Heart right ventricle (tissue), 16 donors: ENCODE data around the gene SIRPD. TPM values are rescaled to one million over a fixed set of nuclear protein-coding genes. Genes with fewer than 3 reads are reported as not detected.
A peak's percentile ranks its signal among the peaks of the same experiment; 100 is the strongest.
"Not testable (repeated sequence)": the region's sequence is repeated elsewhere in the genome, so short reads cannot be mapped to it uniquely, and the experiment has no call there.

Experiments
- ATAC-seq, 8 donors: fragments of 200-7000 bp; cut with Tn5 transposase; one replicate each; pipeline ENCODE4 v1.9.1; 2020; ENCODE audit warnings: mild to moderate bottlenecking in 8 of 8, moderate library complexity in 8 of 8, moderate number of reproducible peaks in 1 of 8
- DNase-seq, 2 donors: peaks; one replicate each; pipeline ENCODE4 v3.0.0-alpha.2; 2020
- H3K27ac ChIP-seq, 10 donors: fragments of 200-600 bp; sonication (generic) in 2 of 10; one replicate each; pipeline versions ENCODE4 v1.5.0 to v1.8.0; 2020 to 2022; ENCODE audit warnings: mild to moderate bottlenecking in 3 of 10
- H3K27me3 ChIP-seq, 7 donors: fragments of 200-600 bp; one replicate each; pipeline ENCODE4 v1.8.0; 2021 to 2022; ENCODE audit warnings: mild to moderate bottlenecking in 2 of 7
- H3K36me3 ChIP-seq, 9 donors: fragments of 200-600 bp; sonication (generic) in 1 of 9; one replicate each; pipeline versions ENCODE4 v1.5.0 to v1.8.0; 2020 to 2022; ENCODE audit warnings: mild to moderate bottlenecking in 2 of 9
- H3K4me1 ChIP-seq, 9 donors: fragments of 200-600 bp; sonication (generic) in 1 of 9; one replicate each; pipeline versions ENCODE4 v1.5.0 to v1.8.0; 2020 to 2022; ENCODE audit warnings: mild to moderate bottlenecking in 4 of 9
- H3K4me3 ChIP-seq, 10 donors: fragments of 200-600 bp; sonication (generic) in 2 of 10; one replicate each; pipeline versions ENCODE4 v1.5.0 to v1.8.0; 2020 to 2022; ENCODE audit warnings: mild to moderate bottlenecking in 7 of 10, moderate library complexity in 2 of 10
- H3K9me3 ChIP-seq, 11 donors: fragments of 200-600 bp in 10 of 11; sonication (generic) in 2 of 11; one replicate each; pipeline versions ENCODE4 v1.5.0 to v1.8.0; 2013 to 2022; ENCODE audit warnings: mild to moderate bottlenecking in 2 of 11, control low read depth in 1 of 11, moderate library complexity in 1 of 11
- WGBS, 2 donors: extraction: QIAGEN DNeasy Blood & Tissue Kit; methylation state at CpG; one replicate each; pipeline ENCODE4 v1.1.7; 2013; ENCODE audit warnings: inconsistent platforms in 1 of 2; 5-methylcytosine and 5-hydroxymethylcytosine counted together
- intact Hi-C, 10 donors: fragments of 100-400 bp; cut with DNase I; formaldehyde crosslinking; loops; one replicate each; pipeline versions ENCODE4 v1.11.1 to v1.14.2; 2022
- polyA plus RNA-seq, 2 donors: library from polyadenylated mRNA; stranded (reverse); fragments of 200-250 nt; gene quantifications; one replicate each; pipeline ENCODE4 v1.2.3, GENCODE V29; 2013
- total RNA-seq, 10 donors: library from RNA; stranded (reverse); fragmentation: NEBNext Ultra II Directional in 3 of 10; extraction: Animal tissue kit (Norgen Biotek cat#: 25700) in 3 of 10; gene quantifications; one replicate each; pipeline versions ENCODE4 v1.2.1 to v1.2.4, GENCODE V29; 2021 to 2023
- TF ChIP-seq, protein P1 (sequence below), 9 donors: fragments of 200-600 bp; sonication (generic) in 2 of 9; IDR thresholded peaks; one replicate each; pipeline versions ENCODE4 v1.5.0 to v1.8.0; 2021 to 2022; ENCODE audit warnings: antibody characterized with exemption in 9 of 9, mild to moderate bottlenecking in 5 of 9, moderate library complexity in 1 of 9
- donor health status: Arrhythmogenic right ventricular cardiomyopathy.
- donor health status: ischemic (EF 13 %, LVEDD 7.1; RV severe dilation, severe dysfunction).
- donor health status: healthy with polysubstance abuse.
- donor health status: DM: no; HTN: yes; CAD: no.
- donor health status: DM: no; HTN: no; CAD: no.
- donor health status: ischemic (EF 25% LVEDD 6.9; RV normal size, moderate dysfunction).
- donor health status: ischemic (EF 25% LVEDD 5.7; RV mildly dilated, moderate dysfunction).
- donor health status: healthy.
- donor health status: DM: yes; HTN: yes; CAD: no.
- donor health status: Ischemic cardiomyopathy.
- donor health status: ischemic (EF 35%, LVEDD 5.7; RV mildly dilated, moderate dysfunction).
- donor health status: nonischemic (EF 11% LVEDD 7.7; RV severe dilation, severe dysfunction).
- donor health status: DM: yes; HTN: yes; CAD: no.
- donor health status: PGD.
- donor health status: ischemic (EF 29% LVEDD 5.4; RV normal size, mild dysfunction).
- donor health status: nonischemic (EF 23%, LVEDD 6.1; RV moderate dilation, normal function).

The SIRPD gene
- total and polyA plus RNA-seq, 12 donors = 0.17 to 0.23 TPM; not detected in 10

DNA sequence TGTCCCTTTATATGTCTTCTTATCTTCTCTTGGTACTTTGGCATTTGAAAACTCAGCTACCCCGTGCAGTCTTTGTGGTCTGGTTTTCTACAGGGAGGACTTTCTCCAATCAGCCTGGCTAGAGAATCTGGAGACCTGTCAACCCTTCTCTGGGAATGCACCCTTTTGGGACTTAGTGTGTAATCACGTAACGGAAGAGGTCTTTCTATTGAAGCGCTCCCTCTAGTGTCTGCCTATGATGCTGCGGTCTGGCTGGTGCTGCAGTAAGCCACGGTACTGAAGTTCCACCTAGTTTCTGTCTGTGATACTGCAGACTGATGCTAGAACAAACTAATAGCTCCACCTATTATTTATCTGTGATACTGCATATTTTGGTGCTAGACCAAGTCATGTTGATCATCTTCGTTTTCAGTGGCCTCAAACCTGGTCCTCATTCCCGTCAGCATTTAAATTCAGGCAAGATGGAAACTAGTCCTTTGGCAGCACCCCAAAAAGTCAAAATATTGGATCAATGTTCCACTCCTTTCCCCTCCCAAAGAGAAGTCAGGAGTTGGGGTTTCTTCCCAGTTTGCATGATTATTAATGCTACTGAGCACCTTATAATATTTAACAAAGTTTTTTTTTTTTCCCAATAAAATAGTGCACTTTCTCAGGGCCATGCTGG lies 53.8 kb downstream of the SIRPD start:
- 1 to 2% methylated on average over 8 of the region's 8 CpGs for WGBS, 2 donors
- ATAC-seq (peak; percentile 69 to 96 (median 93)), DNase-seq (peak; percentile 41 to 76)
- Histone ChIP-seq H3K27me3 (peaks cover 0 to 16% (median 10%) of the 10 kb centered on the region in 7 donors), H3K9me3 (peaks cover 0 to 9% (median 0%) of the 10 kb centered on the region in 11 donors), H3K36me3 (no peaks in the 10 kb centered on the region), H3K27ac (no peak overlapping the region), H3K4me1 (peaks cover 0 to 6% (median 0%) of the 10 kb centered on the region in 9 donors), H3K4me3 (no peak overlapping the region)
- intact Hi-C loops = loop anchor here in 1 of 10 donors (10.0 kb wide), 1 partner anchor 231 kb away; no protein-coding TSS in a partner anchor
- TF ChIP-seq, protein P1, sequence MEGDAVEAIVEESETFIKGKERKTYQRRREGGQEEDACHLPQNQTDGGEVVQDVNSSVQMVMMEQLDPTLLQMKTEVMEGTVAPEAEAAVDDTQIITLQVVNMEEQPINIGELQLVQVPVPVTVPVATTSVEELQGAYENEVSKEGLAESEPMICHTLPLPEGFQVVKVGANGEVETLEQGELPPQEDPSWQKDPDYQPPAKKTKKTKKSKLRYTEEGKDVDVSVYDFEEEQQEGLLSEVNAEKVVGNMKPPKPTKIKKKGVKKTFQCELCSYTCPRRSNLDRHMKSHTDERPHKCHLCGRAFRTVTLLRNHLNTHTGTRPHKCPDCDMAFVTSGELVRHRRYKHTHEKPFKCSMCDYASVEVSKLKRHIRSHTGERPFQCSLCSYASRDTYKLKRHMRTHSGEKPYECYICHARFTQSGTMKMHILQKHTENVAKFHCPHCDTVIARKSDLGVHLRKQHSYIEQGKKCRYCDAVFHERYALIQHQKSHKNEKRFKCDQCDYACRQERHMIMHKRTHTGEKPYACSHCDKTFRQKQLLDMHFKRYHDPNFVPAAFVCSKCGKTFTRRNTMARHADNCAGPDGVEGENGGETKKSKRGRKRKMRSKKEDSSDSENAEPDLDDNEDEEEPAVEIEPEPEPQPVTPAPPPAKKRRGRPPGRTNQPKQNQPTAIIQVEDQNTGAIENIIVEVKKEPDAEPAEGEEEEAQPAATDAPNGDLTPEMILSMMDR (IDR thresholded peaks at IDR 0.05) = peak; percentile 53 to 97 (median 78)

DNA sequence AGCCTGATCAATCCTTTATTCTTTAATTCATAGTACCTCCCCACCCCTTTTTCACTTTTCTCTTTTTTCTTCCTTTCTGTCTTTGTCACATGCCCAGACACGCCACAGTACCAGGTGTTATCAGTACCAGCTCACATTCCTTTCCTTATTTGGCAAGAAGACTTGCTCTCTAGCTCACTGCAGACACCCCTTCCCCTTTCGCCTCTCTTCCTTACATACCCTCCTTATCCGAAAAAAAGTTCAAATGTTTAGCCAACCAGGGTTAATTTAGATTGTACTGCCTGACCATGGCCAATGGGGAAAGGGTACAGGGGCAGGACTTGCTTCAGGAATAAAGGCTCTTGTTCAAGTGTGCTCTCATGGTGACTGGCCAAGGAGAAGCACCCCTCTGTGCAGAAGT lies 57.0 kb downstream of the SIRPD start:
- Histone ChIP-seq H3K27me3 (peaks cover 0 to 9% (median 6%) of the 10 kb centered on the region in 7 donors), H3K4me1 (peaks cover 0 to 6% (median 0%) of the 10 kb centered on the region in 9 donors), H3K9me3 (peaks cover 0 to 9% (median 0%) of the 10 kb centered on the region in 11 donors), H3K4me3 (no peak overlapping the region), H3K27ac (no peak overlapping the region), H3K36me3 (no peaks in the 10 kb centered on the region)
- intact Hi-C loops = loop anchor here in 1 of 10 donors (10.0 kb wide), 1 partner anchor 234 kb away; no protein-coding TSS in a partner anchor
- WGBS, 2 donors = 30 to 36% methylated on average over 3 of the region's 3 CpGs
- no peak for ATAC-seq
- TF ChIP-seq, protein P1 (IDR thresholded peaks at IDR 0.05) = no peak
- DNase-seq = no peak

DNA sequence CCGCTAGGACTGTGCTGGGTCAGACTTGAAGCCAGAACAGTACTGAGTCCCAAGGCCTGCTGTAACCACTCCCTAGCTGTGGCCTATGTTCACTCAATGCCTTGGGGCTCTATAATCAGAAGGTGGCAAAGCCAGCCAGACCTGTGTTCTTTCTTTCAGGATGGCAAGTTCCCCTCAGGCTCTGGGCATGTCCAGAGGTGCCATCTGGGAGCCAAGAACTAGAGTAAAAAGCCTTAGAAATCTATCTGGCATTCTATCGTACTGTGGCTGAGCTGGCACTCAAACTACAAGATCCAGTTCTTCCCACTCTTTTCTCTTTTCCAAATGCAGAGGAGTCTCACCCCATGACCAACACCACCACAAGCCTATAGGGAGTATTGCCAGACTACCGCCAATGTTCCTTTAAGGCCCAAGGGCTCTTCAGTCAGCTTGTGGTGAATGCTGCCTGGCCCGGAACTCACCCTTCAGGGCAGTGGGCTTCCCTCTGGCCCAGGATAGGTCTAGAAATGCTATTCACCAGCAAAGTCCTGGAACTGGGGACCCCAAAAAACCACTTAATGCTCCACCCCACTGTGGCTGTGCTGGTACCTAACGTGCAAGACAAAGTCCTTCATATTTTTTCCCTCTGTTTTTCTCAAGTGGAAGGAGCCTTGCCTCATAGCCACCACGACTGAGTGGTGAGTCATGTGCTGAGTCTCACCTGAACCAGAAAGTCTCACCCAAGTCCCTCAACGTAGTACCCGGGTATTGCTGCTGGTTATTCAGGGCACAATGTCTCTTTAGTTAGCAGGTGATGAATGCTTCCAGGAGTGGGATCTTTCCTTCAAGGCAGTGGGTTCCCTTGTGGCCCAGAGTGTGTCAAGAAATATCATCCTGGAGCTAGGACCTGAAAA lies 57.7 kb downstream of the SIRPD start:
- H3K4me1 ChIP-seq = peaks cover 0 to 9% (median 0%) of the 10 kb centered on the region in 9 donors
- 90 to 91% methylated on average over 8 of the region's 8 CpGs for WGBS, 2 donors
- peaks cover 0 to 9% (median 0%) of the 10 kb centered on the region in 7 donors for H3K27me3 ChIP-seq
- no peak for ATAC-seq
- intact Hi-C loops = loop anchor here in 1 of 10 donors (10.0 kb wide), 1 partner anchor 235 kb away; no protein-coding TSS in a partner anchor
- no peak for DNase-seq
- no peak overlapping the region for H3K27ac ChIP-seq
- no peak overlapping the region for H3K4me3 ChIP-seq
- H3K36me3 ChIP-seq = no peaks in the 10 kb centered on the region
- TF ChIP-seq, protein P1 (IDR thresholded peaks at IDR 0.05) = no peak
- peaks cover 0 to 9% (median 0%) of the 10 kb centered on the region in 11 donors for H3K9me3 ChIP-seq

DNA sequence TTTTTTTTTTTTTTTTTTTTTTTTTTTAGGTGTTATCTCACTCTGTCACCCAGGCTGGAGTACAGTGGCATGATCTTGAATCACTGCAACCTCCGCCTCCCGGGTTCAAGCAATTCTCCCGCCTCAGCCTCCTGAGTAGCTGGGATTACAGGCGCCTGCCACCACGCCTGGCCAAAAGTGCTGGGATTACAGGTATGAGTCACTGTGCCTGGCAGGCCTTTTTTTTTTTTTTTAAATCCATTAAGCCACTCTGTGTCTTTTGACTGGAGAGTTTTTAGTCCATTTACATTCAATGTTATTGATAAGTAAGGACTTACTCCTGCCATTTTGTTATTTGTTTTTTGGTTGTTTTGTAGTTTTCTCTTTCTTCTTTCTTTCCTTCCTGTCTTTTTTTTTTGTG lies 60.1 kb downstream of the SIRPD start:
- H3K9me3 ChIP-seq, intact Hi-C loops, H3K27me3 ChIP-seq, H3K36me3 ChIP-seq, H3K27ac ChIP-seq, H3K4me3 ChIP-seq, DNase-seq, ATAC-seq: not testable (repeated sequence)
- WGBS, 2 donors = 89 to 95% methylated on average over 5 of the region's 5 CpGs
- H3K4me1 ChIP-seq = peaks cover 0 to 27% (median 0%) of the 10 kb centered on the region in 9 donors
